Left ventricle myocardium superior (tissue), 1 donor: ENCODE results near the gene CX3CL1. TPM values are rescaled to one million over a fixed set of nuclear protein-coding genes. Genes with fewer than 3 reads are reported as not detected.
"Not testable (repeated sequence)": the region's sequence is repeated elsewhere in the genome, so short reads cannot be mapped to it uniquely, and the experiment has no call there.

Experiments
- ATAC-seq: fragments of 200-7000 bp; cut with Tn5 transposase; one replicate; pipeline ENCODE4 v1.9.1; 2020; ENCODE audit warnings: mild to moderate bottlenecking, moderate library complexity
- DNase-seq: peaks from one replicate; pipeline ENCODE4 v3.0.0-alpha.2; 2020
- intact Hi-C: fragments of 100-400 bp; cut with micrococcal nuclease; formaldehyde crosslinking; loops from one replicate; pipeline ENCODE4 v1.11.0; 2022
- total RNA-seq: library from RNA; stranded (reverse); fragmentation: NEBNext Ultra II Directional; extraction: Animal tissue kit (Norgen Biotek cat#: 25700); gene quantifications from one replicate; pipeline ENCODE4 v1.2.1, GENCODE V29; 2021
- donor health status: DM: no; HTN: yes; CAD: no; lungs with severe emphysema.

CX3CL1 gene
- total RNA-seq, 1 donor from 2014 or later = 11.7 TPM

DNA sequence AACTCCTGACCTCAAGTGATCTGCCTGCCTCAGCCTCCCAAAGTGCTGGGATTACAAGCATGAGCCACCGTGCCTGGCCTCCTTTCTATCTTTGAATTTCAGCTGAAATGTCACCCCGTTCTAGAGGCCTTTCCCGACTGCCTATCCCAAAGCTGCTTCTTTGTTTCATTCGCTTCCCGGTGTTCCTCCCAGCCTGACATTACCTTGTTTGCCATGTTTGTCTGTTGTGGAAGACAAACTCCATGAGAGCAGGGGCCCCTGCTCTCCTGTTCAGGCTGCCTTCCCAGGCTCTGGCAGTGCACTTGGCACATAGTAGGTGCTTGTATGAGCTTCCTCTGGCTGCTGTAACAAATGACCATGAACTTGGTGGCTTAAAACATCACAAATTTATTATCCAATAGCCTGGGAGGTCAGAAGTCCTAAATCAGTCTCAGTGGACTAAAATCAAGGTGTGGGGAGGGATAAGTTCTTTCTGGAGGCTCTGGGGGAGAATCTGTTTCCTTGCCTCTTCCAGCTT, 16.3 kb upstream of the CX3CL1 start:
- ATAC-seq = no peak
- DNase-seq = no peak
- intact Hi-C loops = no loop called here

DNA sequence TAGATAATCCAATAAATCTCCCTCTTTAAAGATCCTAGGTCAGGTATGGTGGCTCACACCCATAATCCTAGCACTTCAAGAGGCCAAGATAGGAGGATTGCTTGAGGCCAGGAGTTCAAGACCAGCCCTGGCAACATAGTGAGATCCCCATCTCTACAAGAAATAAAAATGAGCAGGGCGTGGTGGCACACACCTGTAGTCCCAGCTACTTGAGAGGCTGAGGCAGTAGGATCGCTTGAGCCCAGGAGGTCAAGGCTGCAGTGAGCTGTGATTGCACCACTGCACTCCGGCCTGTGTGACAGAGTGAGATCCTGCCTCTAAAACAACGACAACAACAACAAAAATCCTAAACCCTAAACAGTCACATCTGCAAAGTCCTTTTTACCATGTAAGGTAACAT, 15.7 kb upstream of the CX3CL1 start:
- DNase-seq = no peak
- intact Hi-C loops = no loop called here
- no peak for ATAC-seq

DNA sequence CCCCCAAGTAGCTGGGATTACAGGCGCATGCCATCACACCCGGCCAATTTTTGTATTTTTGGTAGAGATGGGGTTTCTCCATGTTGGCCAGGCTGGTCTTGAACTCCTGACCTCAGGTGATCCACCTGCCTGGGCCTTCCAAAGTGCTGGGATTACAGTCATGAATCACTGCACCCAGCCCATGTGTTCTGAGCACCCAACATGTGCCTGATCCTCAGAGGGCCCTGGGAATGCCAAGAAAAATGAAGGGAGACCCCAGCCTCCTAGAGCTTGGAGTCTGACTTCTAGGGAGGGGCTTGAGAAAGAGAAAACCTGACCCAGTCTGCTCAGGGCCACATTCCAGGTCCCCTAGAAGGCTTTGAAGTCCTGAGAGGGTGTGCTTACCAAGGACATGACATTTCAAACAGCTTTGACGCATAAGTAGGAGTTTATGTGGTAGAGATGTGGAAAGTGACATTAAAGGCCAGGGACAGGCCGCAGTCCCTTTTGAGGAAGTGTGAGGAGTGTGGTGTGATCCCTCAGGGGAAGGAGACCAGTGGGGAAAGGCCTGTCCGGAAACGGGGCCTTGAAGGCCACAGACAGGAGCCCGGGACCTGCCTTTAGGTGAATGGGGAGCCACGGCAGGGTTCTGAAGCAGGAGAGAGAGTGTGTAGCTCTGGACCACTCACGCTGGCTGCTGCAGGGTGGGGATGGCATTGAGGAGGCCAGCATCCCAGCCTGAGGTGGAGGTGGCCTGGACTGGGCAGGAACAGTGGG, 14.8 kb upstream of the CX3CL1 start:
- DNase-seq (no peak), ATAC-seq (no peak)
- intact Hi-C loops = no loop called here

DNA sequence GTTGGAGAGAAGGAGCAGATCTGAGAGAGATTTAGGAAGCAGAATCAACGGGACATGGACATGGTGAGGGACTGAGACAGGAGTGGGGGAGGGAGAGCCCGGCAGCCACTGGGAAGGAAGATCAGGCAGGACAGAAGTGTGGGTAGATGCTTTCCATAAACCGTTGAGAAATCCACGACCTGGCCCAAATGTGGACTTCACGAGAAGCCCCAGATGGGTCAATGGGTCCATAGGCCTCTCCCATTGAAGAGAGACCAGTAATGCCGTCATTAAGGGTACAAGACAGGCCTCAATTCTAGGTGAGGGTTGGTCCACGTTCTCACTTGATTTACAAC, 14.2 kb upstream of the CX3CL1 start:
- DNase-seq (no peak), ATAC-seq (no peak)
- intact Hi-C loops = no loop called here

DNA sequence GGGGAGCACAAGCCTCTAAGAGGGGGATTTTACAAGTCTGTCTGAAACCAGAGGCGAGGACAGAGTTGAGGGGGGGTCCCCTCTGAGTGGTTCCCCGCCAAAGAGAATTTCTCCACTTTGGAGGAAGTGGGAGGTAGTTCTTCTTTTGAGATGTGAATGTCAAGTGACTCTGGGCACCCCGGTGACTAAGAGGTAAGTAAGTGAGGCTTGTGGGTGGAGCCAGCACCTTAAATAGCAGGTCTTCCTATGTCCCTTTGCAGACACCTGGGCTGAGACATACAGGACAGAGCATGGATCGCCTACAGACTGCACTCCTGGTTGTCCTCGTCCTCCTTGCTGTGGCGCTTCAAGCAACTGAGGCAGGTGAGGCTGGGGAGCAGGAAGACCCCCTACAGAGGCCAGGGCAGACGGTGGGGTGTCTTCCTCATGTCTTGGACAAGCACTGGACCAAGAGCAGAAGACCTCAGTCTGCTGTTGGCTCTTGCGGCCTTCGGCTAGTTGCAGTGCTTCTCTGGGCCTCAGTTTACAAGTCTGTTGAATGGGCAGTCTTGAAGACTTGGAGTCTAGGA, 13.7 kb upstream of the CX3CL1 start, which contains the start of gene CCL22:
TSS of gene CCL22 (plus strand) at position 257 of the 569 bp plus-strand sequence. CDS start at position 291, 34 bp downstream.
- intact Hi-C loops = no loop called here
- DNase-seq = no peak
- no peak for ATAC-seq

DNA sequence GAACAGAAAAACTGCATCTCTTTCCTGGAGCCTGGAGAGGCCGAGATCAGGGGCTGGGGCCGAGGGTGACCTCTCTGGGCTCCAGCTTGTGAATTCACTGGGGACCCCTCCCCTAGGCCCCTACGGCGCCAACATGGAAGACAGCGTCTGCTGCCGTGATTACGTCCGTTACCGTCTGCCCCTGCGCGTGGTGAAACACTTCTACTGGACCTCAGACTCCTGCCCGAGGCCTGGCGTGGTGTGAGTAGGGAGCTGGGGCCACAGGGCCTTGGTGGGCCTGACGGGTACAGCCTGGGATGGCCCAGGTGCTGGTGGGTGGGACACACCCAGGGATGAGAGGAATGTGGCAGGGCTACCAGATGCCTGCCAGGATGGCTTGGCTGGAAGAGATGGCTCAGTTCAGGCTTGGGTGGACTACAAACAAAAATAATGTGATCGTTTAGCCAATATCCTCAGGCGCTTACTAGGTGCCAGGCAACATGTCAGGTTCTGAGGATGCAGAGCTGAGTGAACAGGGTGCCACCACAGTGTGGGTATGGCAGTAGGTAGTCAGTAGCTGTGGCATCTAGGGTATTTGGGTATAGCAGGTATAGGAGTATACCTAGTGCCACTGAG, 11.9 kb upstream of the CX3CL1 start:
- ATAC-seq = no peak
- no peak for DNase-seq
- intact Hi-C loops = no loop called here

DNA sequence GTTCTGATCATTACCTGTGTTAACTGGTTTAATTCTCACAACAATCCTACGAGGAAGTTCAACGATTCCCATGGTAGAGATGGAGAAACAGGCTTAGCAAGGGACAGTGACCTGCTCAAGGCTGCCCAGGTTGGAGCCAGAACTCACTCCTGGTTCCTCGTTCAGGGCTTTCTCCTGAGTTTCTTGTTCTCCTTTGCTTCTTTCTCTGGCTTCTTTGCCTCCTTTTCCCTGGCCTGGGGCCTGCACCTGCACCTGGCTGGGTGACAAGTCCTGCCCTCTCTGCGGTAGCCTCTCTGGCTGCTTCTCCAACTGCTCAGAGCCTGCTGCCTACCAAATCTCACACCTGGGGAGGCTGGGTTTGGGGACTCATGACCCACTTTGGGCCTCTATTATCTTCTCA, 10.9 kb upstream of the CX3CL1 start:
- no peak for DNase-seq
- intact Hi-C loops = no loop called here
- no peak for ATAC-seq

DNA sequence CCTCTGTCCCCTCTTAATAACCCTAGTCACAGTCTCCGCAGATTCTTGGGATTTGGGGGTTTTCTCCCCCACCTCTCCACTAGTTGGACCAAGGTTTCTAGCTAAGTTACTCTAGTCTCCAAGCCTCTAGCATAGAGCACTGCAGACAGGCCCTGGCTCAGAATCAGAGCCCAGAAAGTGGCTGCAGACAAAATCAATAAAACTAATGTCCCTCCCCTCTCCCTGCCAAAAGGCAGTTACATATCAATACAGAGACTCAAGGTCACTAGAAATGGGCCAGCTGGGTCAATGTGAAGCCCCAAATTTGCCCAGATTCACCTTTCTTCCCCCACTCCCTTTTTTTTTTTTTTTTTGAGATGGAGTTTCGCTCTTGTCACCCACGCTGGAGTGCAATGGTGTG, 8.1 kb upstream of the CX3CL1 start:
- intact Hi-C loops = no loop called here
- no peak for DNase-seq
- no peak for ATAC-seq

DNA sequence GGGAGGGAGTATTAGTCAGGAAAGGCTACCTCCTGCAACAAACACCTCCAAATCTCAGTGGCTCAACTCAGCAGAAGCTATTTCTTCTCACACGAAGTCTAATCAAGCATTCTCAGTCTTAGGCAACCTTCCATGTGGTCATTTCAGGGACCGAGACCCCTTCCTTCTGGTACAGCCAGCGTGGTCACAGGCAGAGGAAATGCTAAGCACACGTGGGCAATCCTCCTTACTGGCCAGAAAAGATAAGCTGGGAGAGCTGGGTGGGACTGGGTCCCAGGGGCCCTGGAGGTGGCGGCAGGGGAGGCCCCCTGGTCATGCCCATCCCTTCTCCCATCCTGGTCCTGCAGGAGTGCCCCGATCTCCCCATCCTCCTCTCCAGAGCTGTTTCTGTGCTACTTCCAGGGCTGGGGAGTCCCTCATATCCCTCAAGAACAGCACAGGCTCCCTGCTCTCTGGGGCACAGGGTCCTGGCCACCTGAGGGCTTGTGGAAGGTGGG, 5.7 kb upstream of the CX3CL1 start:
- DNase-seq (no peak), ATAC-seq (peak; percentile 56)
- intact Hi-C loops = no loop called here

DNA sequence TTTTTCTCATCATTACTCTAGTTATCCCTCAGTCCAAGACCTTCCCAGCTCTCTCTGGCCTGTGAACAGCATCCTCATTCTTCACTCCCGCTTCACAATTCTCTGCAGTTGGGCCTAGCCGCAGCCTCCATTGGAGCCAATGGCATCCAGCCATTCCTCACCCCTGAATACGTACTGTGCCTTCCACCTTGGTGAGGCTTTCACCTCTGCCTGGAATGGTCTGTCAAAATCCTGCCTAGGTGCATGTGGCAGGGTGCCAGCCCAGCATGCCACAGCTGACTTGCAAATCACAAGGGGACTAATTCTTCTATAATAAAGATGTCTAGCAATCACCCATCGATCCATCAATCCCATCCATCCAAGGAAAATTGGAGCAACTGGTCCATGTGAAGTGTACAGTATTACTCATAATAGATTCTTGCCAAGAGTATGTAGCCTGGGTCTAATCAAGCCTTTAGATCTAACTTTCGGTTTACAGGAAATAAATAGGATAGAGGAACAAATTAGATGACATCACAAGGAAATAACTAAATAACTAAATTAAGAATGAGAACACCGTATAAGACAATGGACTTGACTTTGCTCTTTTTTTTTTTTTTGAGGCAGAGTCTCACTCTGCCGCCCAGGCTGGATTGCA, 5.1 kb upstream of the CX3CL1 start:
- intact Hi-C loops = no loop called here
- DNase-seq (no peak), ATAC-seq (peak; percentile 47)

DNA sequence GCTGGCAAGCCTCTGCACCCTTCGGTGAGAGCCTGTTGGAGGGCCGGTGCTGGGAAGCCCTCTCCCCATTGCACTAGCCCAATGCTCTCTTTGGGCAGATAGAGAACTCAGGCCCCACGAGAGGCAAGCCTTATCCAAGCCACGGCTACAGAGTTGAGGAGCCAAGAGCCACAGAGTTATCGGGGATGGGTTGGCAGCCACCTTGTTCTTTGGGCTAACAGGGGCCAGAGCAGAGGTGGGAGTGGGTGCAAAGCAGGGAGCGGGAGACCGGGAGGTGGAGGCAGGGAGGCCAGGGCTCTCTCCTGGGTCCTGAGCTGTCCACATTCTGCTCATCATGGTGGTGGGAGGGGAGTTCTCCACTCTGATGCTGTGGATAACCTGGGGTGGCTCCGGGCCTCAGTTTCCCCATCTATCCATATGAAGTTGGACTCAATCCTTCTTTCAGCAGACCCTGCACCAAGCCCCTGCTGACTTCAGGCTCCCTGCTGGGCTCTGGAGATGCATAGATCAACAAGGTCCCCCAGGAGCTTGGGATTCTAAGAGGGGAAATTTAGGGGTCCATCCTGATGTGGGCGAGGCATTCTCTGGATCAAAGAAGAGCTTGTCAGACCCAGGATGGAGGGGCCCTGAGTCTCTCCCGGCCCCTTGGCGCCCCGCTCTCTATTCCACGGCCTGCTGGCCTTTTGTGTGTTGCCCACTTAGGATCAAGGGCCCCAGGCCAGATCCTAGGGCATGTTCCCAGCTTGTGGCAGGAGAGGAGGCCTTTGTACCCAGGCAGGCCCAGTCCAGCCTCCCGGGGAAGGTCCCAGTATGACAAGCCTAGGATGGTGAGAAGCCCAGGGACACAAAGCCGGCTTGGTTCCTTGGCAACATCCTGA, 557 bp upstream of the CX3CL1 start:
- ATAC-seq = no peak
- intact Hi-C loops = no loop called here
- no peak for DNase-seq

DNA sequence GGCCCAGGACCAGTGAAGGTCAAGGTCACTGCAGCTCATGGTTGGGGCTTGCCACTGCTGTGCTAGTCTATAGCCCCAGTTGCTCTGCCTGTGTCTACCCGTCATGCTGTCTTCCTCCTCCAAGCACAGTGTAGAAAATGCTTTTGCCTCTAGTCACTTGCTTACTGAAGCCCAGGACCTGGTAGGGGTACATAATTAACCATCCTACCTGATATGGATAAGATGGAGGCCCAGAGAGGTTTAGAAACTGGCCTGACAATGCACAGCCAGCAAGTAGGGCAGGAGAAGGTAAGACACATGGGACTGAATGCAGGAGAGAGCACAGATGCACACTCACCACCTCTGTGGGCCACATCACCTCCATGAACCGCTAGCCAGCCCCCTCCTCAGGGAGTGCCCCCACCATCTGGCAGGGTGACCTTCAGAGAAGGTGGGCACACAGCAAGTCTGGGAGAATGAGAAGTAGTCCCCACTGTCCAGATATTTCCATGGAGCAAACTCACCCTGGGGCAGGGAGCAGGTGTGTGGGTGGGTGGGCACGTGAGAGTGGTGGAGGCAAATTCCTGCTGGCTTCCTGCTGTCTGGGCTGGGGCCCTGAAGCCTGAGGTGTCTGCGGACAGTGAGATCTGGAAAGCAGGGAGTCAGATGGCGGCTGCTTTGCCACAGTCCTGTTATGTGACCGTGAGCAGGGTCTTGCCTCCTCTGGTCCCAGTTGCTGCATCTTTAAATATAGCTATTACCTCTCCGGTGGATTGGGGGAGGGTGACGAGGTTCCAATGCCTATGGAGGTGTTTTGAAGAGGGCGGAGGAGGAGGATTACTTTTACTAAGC, 1.0 kb downstream of the CX3CL1 start:
- intact Hi-C loops = no loop called here
- DNase-seq (no peak), ATAC-seq (no peak)

DNA sequence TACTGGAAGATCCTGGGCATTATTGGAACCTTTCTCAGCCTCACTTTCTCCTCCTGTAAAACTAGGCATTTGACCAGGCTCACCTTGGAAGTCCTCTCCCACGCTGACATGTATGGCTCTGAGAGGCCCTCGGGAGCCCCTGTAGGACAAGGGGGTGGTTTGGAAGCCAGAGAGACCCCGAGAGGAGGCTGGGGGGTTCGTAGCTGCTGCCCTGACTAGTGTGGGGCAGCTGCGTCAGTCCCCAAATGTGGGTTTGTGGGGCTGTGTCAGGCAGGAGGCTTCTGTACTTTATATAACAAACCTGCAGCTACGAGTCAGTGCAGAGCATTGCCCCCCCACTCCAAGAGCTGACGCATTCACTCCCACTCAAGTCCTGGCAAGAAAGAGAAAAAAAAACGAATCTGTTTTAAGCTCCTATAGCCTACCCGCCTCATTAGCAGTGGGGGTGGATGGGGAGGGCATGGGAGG, 1.8 kb downstream of the CX3CL1 start:
- ATAC-seq (no peak), DNase-seq (no peak)
- intact Hi-C loops = no loop called here

DNA sequence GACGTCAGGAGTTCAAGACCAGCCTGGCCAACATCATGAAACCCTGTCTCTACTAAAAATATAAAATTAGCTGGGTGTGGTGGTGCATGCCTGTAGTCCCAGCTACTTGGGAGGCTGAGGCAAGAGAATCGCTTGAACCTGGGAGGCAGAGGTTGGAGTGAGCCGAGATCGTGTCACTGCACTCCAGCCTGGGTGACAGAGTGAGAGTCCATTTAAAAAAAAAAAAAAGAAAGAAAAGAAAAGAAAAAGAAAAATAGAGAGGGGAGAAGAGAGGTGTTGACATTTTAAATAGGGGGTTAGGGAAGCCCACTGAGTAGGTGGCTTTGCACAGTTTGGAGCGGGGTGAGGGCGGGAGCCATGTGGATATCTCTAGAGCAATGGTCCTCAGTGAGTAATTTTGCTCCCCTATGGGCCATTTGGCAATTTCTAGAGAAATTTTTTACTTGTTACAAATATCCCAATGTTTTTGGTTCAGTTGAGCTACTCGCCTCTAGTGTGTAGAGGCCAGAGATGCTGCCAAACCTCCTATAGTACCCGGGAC, 2.7 kb downstream of the CX3CL1 start:
- intact Hi-C loops, ATAC-seq, DNase-seq: not testable (repeated sequence)

DNA sequence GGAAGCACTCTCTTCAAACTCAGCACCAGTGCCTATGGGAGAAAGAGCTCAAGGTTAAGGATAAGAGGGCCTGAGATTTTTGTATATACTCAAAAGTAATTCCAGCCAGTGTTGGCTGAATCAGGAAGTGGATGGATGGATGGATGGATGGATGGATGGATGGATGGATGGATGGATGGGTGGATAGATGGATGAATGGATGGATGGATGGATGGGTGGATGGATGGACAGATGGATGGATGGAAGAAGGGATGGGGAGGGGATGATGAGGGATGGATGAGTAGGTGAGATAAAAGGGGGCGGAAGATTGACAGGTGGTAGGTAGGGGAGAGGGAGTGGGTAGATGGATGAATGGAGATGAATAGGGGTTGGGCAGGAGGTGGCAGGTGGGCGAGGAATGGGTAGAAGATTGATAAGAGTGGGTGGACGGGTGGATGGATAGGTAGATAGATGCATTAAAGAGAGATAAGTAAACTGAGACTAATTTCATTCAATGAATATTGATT, 4.1 kb downstream of the CX3CL1 start:
- no peak for DNase-seq
- no peak for ATAC-seq
- intact Hi-C loops = no loop called here

DNA sequence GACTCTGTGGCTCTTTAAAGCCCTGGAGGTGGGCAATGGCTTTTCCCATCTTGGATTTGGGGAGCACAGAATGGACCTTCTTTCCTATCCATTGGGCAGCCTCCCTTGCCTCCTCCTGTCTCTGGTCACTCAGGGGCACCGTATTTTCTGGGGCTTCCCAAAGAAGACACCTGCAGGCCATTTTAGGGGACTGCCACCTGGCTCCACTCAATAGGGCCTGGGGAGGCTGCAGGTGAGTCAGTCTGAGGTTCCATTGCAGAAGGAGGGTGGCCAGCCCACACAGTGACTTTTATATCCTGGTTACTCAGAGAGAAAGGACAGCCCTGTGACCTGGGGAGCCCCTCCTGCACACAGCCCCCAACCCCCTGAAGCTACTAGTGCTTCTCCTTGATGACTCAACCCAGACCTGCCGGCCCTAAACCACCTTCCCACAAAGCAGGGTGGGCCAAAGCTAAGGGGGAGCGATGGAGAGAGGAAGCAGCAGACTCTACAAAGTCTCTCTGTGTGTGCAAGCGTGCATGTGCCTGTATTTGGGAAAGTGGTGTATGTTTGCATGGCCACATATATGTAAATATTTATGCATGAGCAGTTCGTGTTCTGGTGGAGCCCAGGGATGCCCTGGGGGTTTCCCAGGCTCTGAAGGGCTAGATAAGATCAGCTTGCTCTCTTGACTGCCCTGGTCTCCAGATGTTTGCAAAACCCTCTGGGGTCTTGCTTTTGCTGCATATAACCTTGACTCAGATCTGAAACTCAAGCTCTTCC, 5.0 kb downstream of the CX3CL1 start:
- no peak for ATAC-seq
- intact Hi-C loops = no loop called here
- DNase-seq = no peak

DNA sequence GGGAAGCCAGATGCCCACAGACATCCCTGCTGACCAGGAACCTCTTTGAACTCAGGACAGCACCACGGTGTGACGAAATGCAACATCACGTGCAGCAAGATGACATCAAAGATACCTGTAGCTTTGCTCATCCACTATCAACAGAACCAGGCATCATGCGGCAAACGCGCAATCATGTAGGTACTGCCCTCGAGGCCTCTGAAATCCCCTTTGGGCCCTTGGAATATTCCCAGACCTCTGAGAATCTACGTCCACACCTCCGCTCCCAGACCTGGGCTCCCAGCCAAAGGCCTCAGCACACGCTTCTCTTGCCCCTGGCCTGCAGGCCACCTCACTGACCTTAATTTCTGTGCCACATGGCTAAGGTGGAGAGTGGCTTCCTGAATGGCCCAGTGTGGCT, 7.3 kb downstream of the CX3CL1 start:
- intact Hi-C loops = no loop called here
- ATAC-seq = no peak
- DNase-seq = peak; percentile 41
